Kidney (tissue), 22 donors: ENCODE measurements around the gene DHRS13. TPM values are rescaled to one million over a fixed set of nuclear protein-coding genes. Genes with fewer than 3 reads are reported as not detected.

Source experiments
- DNase-seq, 5 donors: peaks; one replicate each; pipeline ENCODE4 v3.0.0-alpha.2; 2013 to 2020
- FAIRE-seq: peaks from 2 replicates; lab custom pipeline; 2012; peaks lifted over from hg19 to GRCh38; lab: Jason Lieb, UNC
- H3K27ac ChIP-seq, 2 donors: one replicate each; pipeline ENCODE4 v1.7.0; 2013; ENCODE audit warnings: low read depth in 2 of 2, low read length in 2 of 2, inconsistent platforms in 1 of 2
- H3K27me3 ChIP-seq: one replicate; pipeline ENCODE4 v1.7.1; 2013; ENCODE audit warnings: low read length, inconsistent platforms; ENCODE audit not compliant: control insufficient read depth, insufficient read depth
- H3K36me3 ChIP-seq, 3 donors: one replicate each; pipeline versions ENCODE4 v1.7.0 to v1.7.1; 2013; ENCODE audit warnings: low read length in 3 of 3, control low read depth in 1 of 3, inconsistent platforms in 1 of 3; ENCODE audit not compliant: insufficient read depth in 3 of 3, control insufficient read depth in 2 of 3
- H3K4me1 ChIP-seq, 3 donors: one replicate each; pipeline versions ENCODE4 v1.7.0 to v1.7.1; 2013; ENCODE audit warnings: low read length in 3 of 3, inconsistent platforms in 1 of 3, low read depth in 1 of 3; ENCODE audit not compliant: control insufficient read depth in 2 of 3, insufficient read depth in 2 of 3
- H3K4me3 ChIP-seq, 3 donors: one replicate each; pipeline versions ENCODE4 v1.7.0 to v1.8.1; 2013; ENCODE audit warnings: low read length in 3 of 3, control low read depth in 1 of 3, inconsistent platforms in 1 of 3
- H3K9ac ChIP-seq, 3 donors: one replicate each; pipeline versions ENCODE4 v1.7.0 to v1.7.1; 2013; ENCODE audit warnings: low read length in 3 of 3, control low read depth in 1 of 3, inconsistent platforms in 1 of 3
- H3K9me3 ChIP-seq, 3 donors: one replicate each; pipeline versions ENCODE4 v1.7.0 to v1.7.1; 2013; ENCODE audit warnings: low read length in 3 of 3, control low read depth in 1 of 3, inconsistent platforms in 1 of 3; ENCODE audit not compliant: control insufficient read depth in 2 of 3, insufficient read depth in 1 of 3
- intact Hi-C: fragments of 100-400 bp; cut with DNase I; formaldehyde crosslinking; loops from one replicate; pipeline ENCODE4 v1.11.1; 2022
- long read RNA-seq, 10 donors: library from polyadenylated mRNA in 1 of 10; unstranded in 1 of 10; transcript quantifications; one replicate each; pipeline ENCODE4 v2.0.0 and lab custom pipeline, GENCODE V29; 2021 to 2026
- polyA plus RNA-seq: library from polyadenylated mRNA; stranded (reverse); fragments of 350-450 nt; fragmentation: Illumina TruSeq; extraction: RNeasy Lipid Tissue Mini Kit (QIAGEN cat#74804); gene quantifications from one replicate; pipeline ENCODE4 v1.2.3, GENCODE V29; 2014; ENCODE audit warnings: low read depth, low replicate concordance; ENCODE audit not compliant: insufficient read depth
- total RNA-seq: library from RNA; stranded (reverse); fragmentation: NEBNext Ultra II Directional; extraction: Animal tissue kit (Norgen Biotek cat#: 25700); gene quantifications from one replicate; pipeline ENCODE4 v1.2.1, GENCODE V29; 2021
- TF ChIP-seq, protein P1 (sequence below): IDR thresholded peaks from 3 replicates; pipeline ENCODE4 v1.5.1; 2012; ENCODE audit warnings: mild to moderate bottlenecking, moderate library complexity, borderline replicate concordance; ENCODE audit not compliant: insufficient read depth; ENCODE audit errors: extremely low read depth
- donor health status: control.
- donor health status: control.
- donor health status: control.
- donor health status: control.
- donor health status: control.
- donor health status: DM: yes; HTN: yes; CAD: no.
- donor health status: Normal renal cell carcinoma (clear cell type).

Gene DHRS13, protein sequence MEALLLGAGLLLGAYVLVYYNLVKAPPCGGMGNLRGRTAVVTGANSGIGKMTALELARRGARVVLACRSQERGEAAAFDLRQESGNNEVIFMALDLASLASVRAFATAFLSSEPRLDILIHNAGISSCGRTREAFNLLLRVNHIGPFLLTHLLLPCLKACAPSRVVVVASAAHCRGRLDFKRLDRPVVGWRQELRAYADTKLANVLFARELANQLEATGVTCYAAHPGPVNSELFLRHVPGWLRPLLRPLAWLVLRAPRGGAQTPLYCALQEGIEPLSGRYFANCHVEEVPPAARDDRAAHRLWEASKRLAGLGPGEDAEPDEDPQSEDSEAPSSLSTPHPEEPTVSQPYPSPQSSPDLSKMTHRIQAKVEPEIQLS
- total RNA-seq (29.5 TPM), polyA plus RNA-seq (21.6 TPM)
- long read RNA-seq, donor 1, transcript DHRS13-201 (5 exons, 1,921 nt): major isoform, 6 of 8 reads
- long read RNA-seq, donor 1, partial matches to known transcripts: 0 of 8 reads
- long read RNA-seq, donor 1, other reads (novel, unspliced or antisense): 0 of 8 reads
- long read RNA-seq, donor 2, transcript DHRS13-201 (5 exons, 1,921 nt): major isoform, 5 of 6 reads
- long read RNA-seq, donor 2, partial matches to known transcripts: 0 of 6 reads
- long read RNA-seq, donor 2, other reads (novel, unspliced or antisense): 0 of 6 reads
- long read RNA-seq, donor 3, transcript DHRS13-201 (5 exons, 1,921 nt): major isoform, 8 of 9 reads
- long read RNA-seq, donor 3, partial matches to known transcripts: 0 of 9 reads
- long read RNA-seq, donor 3, other reads (novel, unspliced or antisense): 0 of 9 reads
- long read RNA-seq, donor 4, transcript DHRS13-201 (5 exons, 1,921 nt): major isoform, 12 of 15 reads
- long read RNA-seq, donor 4, partial matches to known transcripts: 0 of 15 reads
- long read RNA-seq, donor 4, other reads (novel, unspliced or antisense): 0 of 15 reads
- long read RNA-seq, donor 5: 0 reads
- long read RNA-seq, donor 6, transcript DHRS13-201 (5 exons, 1,921 nt): major isoform, 6 of 8 reads
- long read RNA-seq, donor 6, partial matches to known transcripts: 0 of 8 reads
- long read RNA-seq, donor 6, other reads (novel, unspliced or antisense): 0 of 8 reads
- long read RNA-seq, donor 7, transcript DHRS13-202 (4 exons, 2,037 nt): minor isoform, 7 of 53 reads
- long read RNA-seq, donor 7, transcript DHRS13-201 (5 exons, 1,921 nt): major isoform, 35 of 53 reads
- long read RNA-seq, donor 7, partial matches to known transcripts: 6 of 53 reads
- long read RNA-seq, donor 7, other reads (novel, unspliced or antisense): 5 of 53 reads
- long read RNA-seq, donor 8, partial matches to known transcripts: 0 of 5 reads
- long read RNA-seq, donor 8, other reads (novel, unspliced or antisense): 0 of 5 reads
- long read RNA-seq, donor 9, transcript DHRS13-201 (5 exons, 1,921 nt): major isoform, 6 of 7 reads
- long read RNA-seq, donor 9, partial matches to known transcripts: 0 of 7 reads
- long read RNA-seq, donor 9, other reads (novel, unspliced or antisense): 0 of 7 reads
- long read RNA-seq, donor 10, transcript DHRS13-201 (5 exons, 1,921 nt): major isoform, 6 of 7 reads
- long read RNA-seq, donor 10, partial matches to known transcripts: 0 of 7 reads
- long read RNA-seq, donor 10, other reads (novel, unspliced or antisense): 0 of 7 reads

DNA sequence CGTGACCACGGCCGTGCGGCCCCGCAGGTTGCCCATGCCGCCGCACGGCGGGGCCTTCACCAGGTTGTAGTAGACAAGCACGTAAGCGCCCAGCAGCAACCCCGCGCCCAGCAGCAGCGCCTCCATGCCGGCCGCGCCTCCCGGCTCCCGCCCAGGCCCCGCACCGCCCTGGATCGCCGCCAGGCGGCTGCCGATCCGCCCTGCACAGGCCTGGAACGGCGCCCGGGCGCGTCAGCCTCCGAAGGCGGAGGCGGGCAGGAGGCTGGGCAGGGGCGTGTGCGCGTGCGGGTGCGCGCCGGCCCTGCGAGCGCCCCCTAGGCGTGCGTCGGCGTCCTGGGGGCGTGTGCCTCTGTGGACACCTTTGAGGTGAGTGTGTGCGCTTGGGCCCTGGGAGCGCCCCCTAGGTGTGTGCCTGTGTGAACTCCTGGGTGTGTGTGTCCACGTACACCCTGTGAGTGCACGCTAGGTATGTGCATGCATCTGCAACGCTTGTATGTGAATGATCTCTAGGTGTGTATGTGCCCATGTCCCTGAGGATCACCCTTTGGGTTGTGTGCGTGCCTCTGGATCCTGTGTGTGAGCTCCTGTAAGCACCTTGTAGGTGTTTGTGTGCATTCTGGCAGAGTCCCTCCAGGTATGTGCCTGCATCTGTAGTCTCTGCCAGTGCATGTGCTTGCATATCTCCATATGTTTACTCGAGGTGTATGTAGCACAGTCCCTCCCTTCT, at the start of gene DHRS13:
DHRS13 (minus strand) TSS at position 261 of the 727 bp plus-strand sequence; CDS start at position 126, 135 bp downstream.
- Histone ChIP-seq H3K27ac (peak within 1 kb of the TSS; percentile 84), H3K9ac (peak within 1 kb of the TSS in 2 of 3 donors; percentile 32 to 75), H3K36me3 (peaks cover under 1 to 21% (median 13%) of the 10 kb centered on the region in 3 donors), H3K9me3 (no peaks in the 10 kb centered on the region), H3K27me3 (no peaks in the 10 kb centered on the region), H3K4me1 (peaks cover 0 to 20% (median 6%) of the 10 kb centered on the region in 3 donors), H3K4me3 (peak within 1 kb of the TSS; percentile 61 to 70 (median 62))
- FAIRE-seq: no peak
- intact Hi-C loops: no loop called here
- peak; percentile 94 to 97 (median 96) for DNase-seq
- TF ChIP-seq, protein P1, sequence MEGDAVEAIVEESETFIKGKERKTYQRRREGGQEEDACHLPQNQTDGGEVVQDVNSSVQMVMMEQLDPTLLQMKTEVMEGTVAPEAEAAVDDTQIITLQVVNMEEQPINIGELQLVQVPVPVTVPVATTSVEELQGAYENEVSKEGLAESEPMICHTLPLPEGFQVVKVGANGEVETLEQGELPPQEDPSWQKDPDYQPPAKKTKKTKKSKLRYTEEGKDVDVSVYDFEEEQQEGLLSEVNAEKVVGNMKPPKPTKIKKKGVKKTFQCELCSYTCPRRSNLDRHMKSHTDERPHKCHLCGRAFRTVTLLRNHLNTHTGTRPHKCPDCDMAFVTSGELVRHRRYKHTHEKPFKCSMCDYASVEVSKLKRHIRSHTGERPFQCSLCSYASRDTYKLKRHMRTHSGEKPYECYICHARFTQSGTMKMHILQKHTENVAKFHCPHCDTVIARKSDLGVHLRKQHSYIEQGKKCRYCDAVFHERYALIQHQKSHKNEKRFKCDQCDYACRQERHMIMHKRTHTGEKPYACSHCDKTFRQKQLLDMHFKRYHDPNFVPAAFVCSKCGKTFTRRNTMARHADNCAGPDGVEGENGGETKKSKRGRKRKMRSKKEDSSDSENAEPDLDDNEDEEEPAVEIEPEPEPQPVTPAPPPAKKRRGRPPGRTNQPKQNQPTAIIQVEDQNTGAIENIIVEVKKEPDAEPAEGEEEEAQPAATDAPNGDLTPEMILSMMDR: peak; percentile 81

GRCh38 chr17:28951991-28952975, 49.4 kb upstream of the DHRS13 start:
- H3K9me3 ChIP-seq: no peaks in the 10 kb centered on the region
- H3K27ac ChIP-seq: peak overlapping the region; percentile 98
- no peaks in the 10 kb centered on the region for H3K27me3 ChIP-seq
- DNase-seq: peak; percentile 97 to 100 (median 98)
- intact Hi-C loops: no loop called here
- peak overlapping the region; percentile 71 to 95 (median 88) for H3K9ac ChIP-seq
- FAIRE-seq: peak; percentile 98
- H3K36me3 ChIP-seq: peaks cover 0 to 2% (median 0%) of the 10 kb centered on the region in 3 donors
- peak overlapping the region; percentile 78 to 96 (median 82) for H3K4me3 ChIP-seq
- TF ChIP-seq, protein P1: no peak
- H3K4me1 ChIP-seq: peaks cover 5 to 18% (median 15%) of the 10 kb centered on the region in 3 donors
